ENCODE results near the gene GNRHR. TPM values are rescaled to one million over a fixed set of nuclear protein-coding genes. Genes with fewer than 3 reads are reported as not detected.
"Not testable (repeated sequence)": the region's sequence is repeated elsewhere in the genome, so short reads cannot be mapped to it uniquely, and the experiment has no call there.

The GNRHR gene
- polyA plus RNA-seq, 1 experiment = not detected

DNA sequence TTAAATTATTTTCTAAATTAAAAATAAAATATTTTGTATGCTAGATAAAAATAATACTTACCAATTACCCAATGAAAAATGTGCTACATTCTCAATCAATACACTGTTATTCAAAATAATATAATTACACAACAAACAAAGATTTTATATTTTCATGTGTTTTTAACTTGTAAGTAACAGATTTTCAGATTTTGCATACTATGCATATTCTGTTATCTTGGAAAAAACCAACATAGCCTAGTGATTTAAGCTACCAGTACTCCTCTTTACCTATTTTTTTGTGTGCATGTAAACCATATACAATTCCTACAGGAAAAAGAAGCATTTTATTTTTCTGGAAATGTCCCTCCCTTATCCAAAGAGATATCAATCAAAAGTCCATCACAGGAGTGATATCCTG is 10.0 kb upstream of the GNRHR start:
- no peak for DNase-seq (ENCODE audit: low read depth)
- ChIA-PET POLR2A (no interaction called here), CTCF (interaction anchor here (1.8 kb wide), 1 partner anchor 11 kb away, joined by 7 read pairs; the partner anchor contains the start of gene GNRHR)
- TF ChIP-seq, protein P1, sequence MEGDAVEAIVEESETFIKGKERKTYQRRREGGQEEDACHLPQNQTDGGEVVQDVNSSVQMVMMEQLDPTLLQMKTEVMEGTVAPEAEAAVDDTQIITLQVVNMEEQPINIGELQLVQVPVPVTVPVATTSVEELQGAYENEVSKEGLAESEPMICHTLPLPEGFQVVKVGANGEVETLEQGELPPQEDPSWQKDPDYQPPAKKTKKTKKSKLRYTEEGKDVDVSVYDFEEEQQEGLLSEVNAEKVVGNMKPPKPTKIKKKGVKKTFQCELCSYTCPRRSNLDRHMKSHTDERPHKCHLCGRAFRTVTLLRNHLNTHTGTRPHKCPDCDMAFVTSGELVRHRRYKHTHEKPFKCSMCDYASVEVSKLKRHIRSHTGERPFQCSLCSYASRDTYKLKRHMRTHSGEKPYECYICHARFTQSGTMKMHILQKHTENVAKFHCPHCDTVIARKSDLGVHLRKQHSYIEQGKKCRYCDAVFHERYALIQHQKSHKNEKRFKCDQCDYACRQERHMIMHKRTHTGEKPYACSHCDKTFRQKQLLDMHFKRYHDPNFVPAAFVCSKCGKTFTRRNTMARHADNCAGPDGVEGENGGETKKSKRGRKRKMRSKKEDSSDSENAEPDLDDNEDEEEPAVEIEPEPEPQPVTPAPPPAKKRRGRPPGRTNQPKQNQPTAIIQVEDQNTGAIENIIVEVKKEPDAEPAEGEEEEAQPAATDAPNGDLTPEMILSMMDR (IDR thresholded peaks at IDR 0.05; ENCODE audit: insufficient read depth, low read depth, low read length) = no peak
- Histone ChIP-seq H3K36me3 (ENCODE audit: control insufficient read depth, insufficient read depth, low read length) (no peaks in the 10 kb centered on the region), H3K27me3 (ENCODE audit: control insufficient read depth, insufficient read depth, low read length) (no peaks in the 10 kb centered on the region), H3K4me3 (ENCODE audit: low read depth, low read length) (no peak overlapping the region)

DNA sequence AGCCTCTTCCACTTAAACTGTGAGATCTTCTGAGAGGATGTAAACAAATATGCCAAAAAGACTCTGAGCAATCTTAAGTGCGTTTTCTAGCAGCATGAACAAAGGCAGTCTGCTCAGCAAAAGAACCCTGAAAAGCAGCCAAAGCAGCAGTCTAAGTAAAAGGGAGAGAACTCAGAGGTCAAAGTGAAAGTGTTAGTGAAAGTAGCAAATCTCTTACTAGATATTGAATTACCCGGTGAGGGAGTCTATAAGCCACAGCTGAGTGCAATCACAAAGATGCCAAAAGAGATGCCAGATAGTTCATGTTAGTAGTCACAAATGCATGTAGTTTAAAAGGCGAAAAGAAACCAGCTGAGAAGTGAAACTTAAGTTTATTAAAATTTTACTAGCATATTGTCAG is 7.9 kb upstream of the GNRHR start:
- no peaks in the 10 kb centered on the region for H3K36me3 ChIP-seq (ENCODE audit: control insufficient read depth, insufficient read depth, low read length)
- H3K27me3 ChIP-seq (ENCODE audit: control insufficient read depth, insufficient read depth, low read length) = no peaks in the 10 kb centered on the region
- DNase-seq (ENCODE audit: low read depth) = no peak
- CTCF ChIA-PET = interaction anchor here (3.2 kb wide), 1 partner anchor 16 kb away, joined by 17 read pairs; no protein-coding TSS in a partner anchor
- TF ChIP-seq, protein P1 (IDR thresholded peaks at IDR 0.05; ENCODE audit: insufficient read depth, low read depth, low read length) = no peak
- no peak overlapping the region for H3K4me3 ChIP-seq (ENCODE audit: low read depth, low read length)
- POLR2A ChIA-PET = no interaction called here

DNA sequence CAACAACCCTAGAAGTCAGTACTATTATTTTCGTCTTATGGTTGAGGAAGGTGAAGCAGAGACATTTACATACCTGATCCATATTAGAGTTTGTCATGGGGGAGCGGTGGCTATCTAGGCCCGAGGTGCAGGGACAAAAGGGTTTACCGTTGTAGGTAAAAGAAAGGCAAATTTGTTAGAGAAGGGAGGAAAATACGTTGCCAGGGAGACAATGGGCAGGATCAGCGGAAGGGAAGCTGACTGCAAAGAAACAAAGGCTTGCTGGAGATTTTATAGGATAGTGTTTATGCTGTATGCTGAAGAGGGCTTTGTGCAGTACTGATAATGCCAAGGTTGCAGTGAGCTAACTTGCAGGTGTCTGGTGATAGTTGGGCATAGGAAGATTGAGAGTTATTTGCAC is 2.8 kb upstream of the GNRHR start:
- POLR2A ChIA-PET; DNase-seq (ENCODE audit: low read depth); H3K36me3 ChIP-seq (ENCODE audit: control insufficient read depth, insufficient read depth, low read length); H3K4me3 ChIP-seq (ENCODE audit: low read depth, low read length); H3K27me3 ChIP-seq (ENCODE audit: control insufficient read depth, insufficient read depth, low read length): not testable (repeated sequence)
- CTCF ChIA-PET = interaction anchor here (1.0 kb wide), 1 partner anchor 10 kb away, joined by 4 read pairs; no protein-coding TSS in a partner anchor

DNA sequence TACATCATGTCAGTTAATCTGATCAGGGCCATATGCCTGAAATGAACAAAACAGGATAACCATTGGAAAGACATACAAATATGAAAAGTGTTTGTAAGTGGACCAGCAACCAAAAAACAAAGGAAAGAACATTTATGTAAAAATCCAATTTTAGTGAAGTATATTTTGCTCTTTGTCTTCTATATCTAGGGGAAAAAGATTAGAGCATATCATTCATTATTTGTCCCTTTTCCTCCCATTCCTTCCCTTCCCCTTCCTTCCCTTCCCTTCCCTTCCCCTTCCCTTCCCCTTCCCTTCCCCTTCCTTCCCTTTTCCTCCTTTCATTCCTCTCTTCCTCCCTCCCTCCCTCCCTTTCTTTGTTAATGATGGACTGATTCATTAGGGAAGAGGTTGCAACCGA is 1.8 kb upstream of the GNRHR start:
- ChIA-PET CTCF (interaction anchor here (2.0 kb wide), 1 partner anchor 9 kb away, joined by 10 read pairs; no protein-coding TSS in a partner anchor), POLR2A (no interaction called here)
- TF ChIP-seq, protein P1 (IDR thresholded peaks at IDR 0.05; ENCODE audit: insufficient read depth, low read depth, low read length) = no peak
- Histone ChIP-seq H3K36me3 (ENCODE audit: control insufficient read depth, insufficient read depth, low read length) (no peaks in the 10 kb centered on the region), H3K4me3 (ENCODE audit: low read depth, low read length) (no peak overlapping the region), H3K27me3 (ENCODE audit: control insufficient read depth, insufficient read depth, low read length) (no peaks in the 10 kb centered on the region)
- DNase-seq (ENCODE audit: low read depth) = no peak

DNA sequence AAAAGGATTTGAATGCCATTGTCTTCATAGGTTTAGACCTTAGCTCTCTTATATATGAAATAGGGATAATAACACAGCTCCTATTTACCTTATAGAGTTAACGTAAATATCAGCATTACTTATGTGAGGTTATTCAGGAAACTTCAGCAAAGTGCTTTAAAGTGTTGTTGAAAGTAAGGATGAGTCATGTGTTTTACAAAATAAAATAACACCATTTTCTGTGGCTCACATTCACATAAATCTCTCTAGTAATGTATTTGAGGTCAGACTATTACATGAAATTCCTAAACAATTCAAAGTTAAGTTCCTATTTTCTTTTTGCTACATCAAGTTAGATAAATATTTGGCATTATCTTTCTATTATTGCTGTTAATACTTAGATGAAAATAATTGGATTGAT is 2.9 kb downstream of the GNRHR start:
- POLR2A ChIA-PET = no interaction called here
- H3K36me3 ChIP-seq (ENCODE audit: control insufficient read depth, insufficient read depth, low read length) = no peaks in the 10 kb centered on the region
- TF ChIP-seq, protein P1 (IDR thresholded peaks at IDR 0.05; ENCODE audit: insufficient read depth, low read depth, low read length) = no peak
- CTCF ChIA-PET = no interaction called here
- DNase-seq (ENCODE audit: low read depth) = no peak
- no peak overlapping the region for H3K4me3 ChIP-seq (ENCODE audit: low read depth, low read length)
- no peaks in the 10 kb centered on the region for H3K27me3 ChIP-seq (ENCODE audit: control insufficient read depth, insufficient read depth, low read length)

DNA sequence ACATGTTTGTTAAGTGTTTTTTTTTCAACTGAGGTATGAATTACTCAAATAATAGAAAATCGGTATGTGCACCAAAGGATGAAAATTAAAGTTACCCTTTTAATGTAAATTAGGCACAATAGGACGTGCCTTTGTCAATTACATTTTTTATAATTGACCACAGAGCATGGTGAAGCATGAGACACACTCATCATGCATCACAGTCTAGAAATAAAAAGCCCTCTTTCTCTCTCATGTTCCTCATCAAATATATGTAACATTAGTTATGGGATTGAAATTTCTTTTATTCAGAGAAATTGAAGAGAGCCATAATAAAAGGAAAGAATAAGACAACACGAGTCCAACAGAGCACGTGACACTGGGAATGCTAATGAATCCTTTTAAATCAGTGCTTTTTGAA is 3.5 kb downstream of the GNRHR start:
- Histone ChIP-seq H3K4me3 (ENCODE audit: low read depth, low read length) (no peak overlapping the region), H3K36me3 (ENCODE audit: control insufficient read depth, insufficient read depth, low read length) (no peaks in the 10 kb centered on the region), H3K27me3 (ENCODE audit: control insufficient read depth, insufficient read depth, low read length) (no peaks in the 10 kb centered on the region)
- ChIA-PET CTCF (no interaction called here), POLR2A (no interaction called here)
- TF ChIP-seq, protein P1 (IDR thresholded peaks at IDR 0.05; ENCODE audit: insufficient read depth, low read depth, low read length) = no peak
- DNase-seq (ENCODE audit: low read depth) = no peak
